ENCODE measurements around the gene SRSF5.
"Not testable (repeated sequence)": the region's sequence is repeated elsewhere in the genome, so short reads cannot be mapped to it uniquely, and the experiment has no call there.

The SRSF5 gene

GRCh38 chr14:69808919-69809808, 42.2 kb downstream of the SRSF5 start:
- DNase-seq (ENCODE audit: low spot score) = no peak

GRCh38 chr14:69811227-69811867, 44.4 kb downstream of the SRSF5 start:
- no peak for DNase-seq (ENCODE audit: low spot score)

GRCh38 chr14:69811868-69812252, 44.9 kb downstream of the SRSF5 start:
- DNase-seq (ENCODE audit: low spot score) = no peak

GRCh38 chr14:69812711-69813110, 45.8 kb downstream of the SRSF5 start:
- no peak for DNase-seq (ENCODE audit: low spot score)

- not testable (repeated sequence) for DNase-seq (ENCODE audit: low spot score)
Measured at GRCh38 chr14:69813346-69813745, 46.4 kb downstream of the SRSF5 start.

GRCh38 chr14:69814397-69814796, 47.5 kb downstream of the SRSF5 start:
- no peak for DNase-seq (ENCODE audit: low spot score)

- no peak for DNase-seq (ENCODE audit: low spot score)
Measured at GRCh38 chr14:69815556-69815955, 48.6 kb downstream of the SRSF5 start.

- no peak for DNase-seq (ENCODE audit: low spot score)
Measured at GRCh38 chr14:69816216-69816615, 49.3 kb downstream of the SRSF5 start.

GRCh38 chr14:69818758-69819191, 51.8 kb downstream of the SRSF5 start:
- DNase-seq (ENCODE audit: low spot score) = peak; percentile 75

GRCh38 chr14:69819607-69820006, 52.7 kb downstream of the SRSF5 start:
- DNase-seq (ENCODE audit: low spot score) = no peak

- no peak for DNase-seq (ENCODE audit: low spot score)
Measured at GRCh38 chr14:69820991-69821390, 54.0 kb downstream of the SRSF5 start.
